ENCODE measurements around the gene MAST4.

DNA sequence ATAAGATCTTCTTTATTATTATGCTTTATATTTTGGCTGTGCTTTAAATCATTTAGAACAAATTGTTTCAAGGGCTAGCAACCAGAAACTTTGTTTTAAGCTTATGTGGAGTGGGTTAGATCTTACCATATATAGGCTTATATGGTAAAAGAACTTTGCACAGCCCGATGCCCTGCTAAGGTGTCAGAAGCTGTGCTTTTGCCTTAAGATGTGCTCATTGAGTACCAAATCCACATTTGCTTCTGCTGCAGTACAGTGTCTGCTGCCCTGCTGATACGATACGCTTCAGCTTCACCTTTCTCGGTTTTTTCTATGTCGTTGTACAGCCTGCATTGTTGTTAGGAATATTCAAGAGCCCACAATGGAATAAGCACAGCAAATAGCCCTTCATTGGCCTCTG, 565.6 kb downstream of the MAST4 start:
- TF ChIP-seq, protein P1, sequence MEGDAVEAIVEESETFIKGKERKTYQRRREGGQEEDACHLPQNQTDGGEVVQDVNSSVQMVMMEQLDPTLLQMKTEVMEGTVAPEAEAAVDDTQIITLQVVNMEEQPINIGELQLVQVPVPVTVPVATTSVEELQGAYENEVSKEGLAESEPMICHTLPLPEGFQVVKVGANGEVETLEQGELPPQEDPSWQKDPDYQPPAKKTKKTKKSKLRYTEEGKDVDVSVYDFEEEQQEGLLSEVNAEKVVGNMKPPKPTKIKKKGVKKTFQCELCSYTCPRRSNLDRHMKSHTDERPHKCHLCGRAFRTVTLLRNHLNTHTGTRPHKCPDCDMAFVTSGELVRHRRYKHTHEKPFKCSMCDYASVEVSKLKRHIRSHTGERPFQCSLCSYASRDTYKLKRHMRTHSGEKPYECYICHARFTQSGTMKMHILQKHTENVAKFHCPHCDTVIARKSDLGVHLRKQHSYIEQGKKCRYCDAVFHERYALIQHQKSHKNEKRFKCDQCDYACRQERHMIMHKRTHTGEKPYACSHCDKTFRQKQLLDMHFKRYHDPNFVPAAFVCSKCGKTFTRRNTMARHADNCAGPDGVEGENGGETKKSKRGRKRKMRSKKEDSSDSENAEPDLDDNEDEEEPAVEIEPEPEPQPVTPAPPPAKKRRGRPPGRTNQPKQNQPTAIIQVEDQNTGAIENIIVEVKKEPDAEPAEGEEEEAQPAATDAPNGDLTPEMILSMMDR (optimal IDR thresholded peaks at IDR 0.05 in 1 of 3, IDR thresholded peaks at IDR 0.05 in 1 of 3, conservative IDR thresholded peaks at IDR 0.05 in 1 of 3; ENCODE audit: extremely low read depth in 1 of 3, insufficient read depth in 2 of 3, low read length in 3 of 3), result no peak
- TF ChIP-seq EZH2 (IDR thresholded peaks at IDR 0.05; ENCODE audit: low read length), result no peak

Measured in keratinocyte (primary cell).